ENCODE results near the gene EGFL7. TPM values are rescaled to one million over a fixed set of nuclear protein-coding genes. Genes with fewer than 3 reads are reported as not detected.

EGFL7 gene
- total RNA-seq, 1 donor from 2014 or later: 61.5 TPM

DNA sequence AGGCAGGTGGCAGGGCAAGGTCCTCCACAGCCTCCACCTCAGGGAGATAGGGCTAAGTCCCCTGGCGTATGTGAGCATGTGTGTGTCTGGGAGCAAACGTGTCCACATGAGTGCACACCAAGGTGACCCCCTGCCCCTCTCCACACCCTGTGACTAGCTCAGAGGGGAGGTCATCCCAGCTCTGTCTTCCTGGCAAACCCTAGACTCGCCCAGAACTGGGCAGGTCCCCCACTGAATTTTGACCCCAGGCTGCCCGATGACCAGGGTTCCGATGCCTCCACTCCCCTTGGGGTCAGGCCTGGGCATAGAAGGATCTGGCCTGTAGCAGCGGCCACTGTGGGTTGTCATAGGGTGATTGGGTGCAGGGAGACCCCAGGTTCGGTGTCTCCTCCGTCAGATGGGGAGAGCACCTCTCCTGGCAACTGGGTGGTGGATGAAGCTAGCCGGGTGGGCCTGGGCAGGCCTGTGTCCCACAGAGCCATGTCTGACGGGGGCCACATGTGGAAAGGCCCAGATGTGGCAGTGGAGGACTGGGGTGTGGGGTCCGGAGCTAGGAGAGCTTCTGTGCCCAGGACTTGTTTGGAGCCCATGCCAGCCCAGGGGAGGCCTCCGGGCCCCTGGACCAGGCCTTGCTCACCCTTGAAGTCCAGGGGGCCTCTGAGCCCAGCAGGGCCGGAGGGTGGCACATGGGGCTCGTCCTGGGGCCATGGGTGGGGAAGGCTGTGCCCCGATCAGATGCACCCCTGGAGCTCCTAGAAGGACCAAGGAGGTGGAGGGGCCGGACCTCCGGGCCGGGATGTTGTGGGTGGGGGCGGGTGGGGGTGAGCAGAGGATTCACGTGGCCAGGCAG, 55.9 kb downstream of the EGFL7 start:
- no peak for ATAC-seq (ENCODE audit: poor library complexity)
- intact Hi-C loops (cut with DNase I): no loop called here
- no peak for DNase-seq

DNA sequence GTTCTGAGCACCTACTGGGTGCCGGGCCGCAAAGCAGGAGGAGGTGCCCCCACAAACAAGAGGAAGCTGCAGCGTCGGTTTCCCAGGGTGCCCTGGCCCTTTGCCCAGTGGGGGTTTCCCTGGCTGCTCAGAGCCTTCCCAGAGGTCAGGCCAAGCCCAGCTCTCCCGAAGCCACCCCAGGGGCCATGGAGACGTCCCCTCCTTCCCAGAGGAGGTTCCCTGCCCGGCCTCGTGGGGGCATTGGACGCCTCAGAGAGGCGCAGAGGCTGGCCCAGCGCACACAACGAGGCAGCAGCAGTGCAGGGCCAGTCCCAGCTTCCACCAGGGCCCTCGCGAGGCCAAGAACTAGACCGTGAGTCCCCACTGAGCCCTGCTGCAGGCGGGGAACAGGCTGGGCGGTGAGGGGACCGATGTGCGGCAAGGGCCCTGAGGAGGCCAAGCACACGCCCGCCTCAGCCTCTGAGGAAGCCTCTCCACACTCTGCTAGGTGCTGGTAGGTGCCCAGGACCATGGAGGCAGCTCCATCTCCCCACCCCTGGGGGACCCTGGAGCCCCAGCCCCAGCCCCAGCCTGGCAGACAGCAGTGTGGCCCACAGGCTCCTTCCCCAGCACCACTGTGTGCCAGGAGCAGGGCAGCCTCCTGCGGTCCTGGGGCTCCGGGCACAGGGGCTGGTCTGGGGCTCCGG, 56.6 kb downstream of the EGFL7 start:
- no peak for DNase-seq
- ATAC-seq (ENCODE audit: poor library complexity): no peak
- intact Hi-C loops (cut with DNase I): no loop called here

- peak; percentile 22 for ATAC-seq (ENCODE audit: poor library complexity)
- intact Hi-C loops (cut with DNase I): no loop called here
- DNase-seq: peak; percentile 72
Measured at GRCh38 chr9:136720251-136720897, 57.7 kb downstream of the EGFL7 start.

- peak; percentile 3 for ATAC-seq (ENCODE audit: poor library complexity)
- no peak for DNase-seq
- intact Hi-C loops (cut with DNase I): no loop called here
Measured at GRCh38 chr9:136720898-136721338, 58.2 kb downstream of the EGFL7 start.

DNA sequence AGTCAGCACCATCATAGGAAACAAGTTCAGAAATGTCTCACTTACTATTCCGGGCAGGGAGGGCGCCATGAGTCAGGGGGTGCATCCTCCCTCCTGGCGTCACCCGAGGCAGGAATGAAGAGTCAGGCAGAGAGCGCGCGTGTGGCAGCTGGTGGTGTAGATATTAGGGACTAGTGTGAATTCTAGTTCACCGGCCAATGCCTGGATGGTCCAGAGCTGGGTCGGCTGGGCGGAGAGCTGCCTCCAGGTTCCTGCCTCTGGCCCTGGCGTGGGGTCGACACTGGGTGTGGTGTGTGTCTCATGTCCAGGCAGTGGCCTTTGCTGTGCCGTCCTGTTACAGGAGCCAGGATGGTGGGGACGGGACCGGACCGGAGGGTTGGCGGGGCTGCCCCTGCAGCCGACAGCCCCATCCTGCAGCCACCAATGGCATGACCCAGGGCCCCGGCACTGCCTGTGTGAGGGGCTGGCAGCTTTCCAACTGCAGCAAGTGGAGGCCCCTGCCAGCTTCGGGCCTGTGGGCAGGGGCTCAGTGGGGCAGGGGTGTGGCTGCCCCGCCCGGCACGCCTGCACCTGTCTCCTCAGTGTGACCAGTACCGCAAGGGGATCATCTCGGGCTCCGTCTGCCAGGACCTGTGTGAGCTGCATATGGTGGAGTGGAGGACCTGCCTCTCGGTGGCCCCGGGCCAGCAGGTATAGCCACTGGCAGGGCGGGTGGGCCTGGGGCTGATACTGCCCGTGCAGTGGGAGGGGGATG, 58.8 kb downstream of the EGFL7 start:
- DNase-seq (no peak), ATAC-seq (ENCODE audit: poor library complexity) (peak; percentile 6)
- intact Hi-C loops (cut with DNase I): no loop called here

Small RNA genes within 50 kb of the gene (microRNA-seq; reads per million reads assigned to microRNA genes)
- 399,799 reads per million, percentile 100 among the genes with 10 or more reads in this experiment for gene MIR126

Other genes starting within 250 kb of the EGFL7 start
- gene INPP5E, start 223.1 kb upstream of the EGFL7 start, total RNA-seq: 10.5 TPM
- gene SEC16A, start 179.9 kb upstream of the EGFL7 start, total RNA-seq: 21.4 TPM
- 16.8 TPM for gene NOTCH1, start 116.9 kb upstream of the EGFL7 start, total RNA-seq
- gene AGPAT2, start 24.5 kb downstream of the EGFL7 start, total RNA-seq: 48.6 TPM
- gene DIPK1B, start 49.7 kb downstream of the EGFL7 start, total RNA-seq: 15.1 TPM
- 7.7 TPM for gene LCN10, start 80.0 kb downstream of the EGFL7 start, total RNA-seq
- 13.0 TPM for gene LCN6, start 85.6 kb downstream of the EGFL7 start, total RNA-seq
- gene LCN8, start 95.3 kb downstream of the EGFL7 start, total RNA-seq: not detected
- gene LCN15, start 101.6 kb downstream of the EGFL7 start, total RNA-seq: not detected
- gene TMEM141, start 128.4 kb downstream of the EGFL7 start, total RNA-seq: 70.9 TPM
- gene CCDC183, start 133.4 kb downstream of the EGFL7 start, total RNA-seq: 1.5 TPM
- gene RABL6, start 145.0 kb downstream of the EGFL7 start, total RNA-seq: 68.0 TPM
- gene AJM1, start 179.6 kb downstream of the EGFL7 start, total RNA-seq: 7.3 TPM
- gene PHPT1, start 186.5 kb downstream of the EGFL7 start, total RNA-seq: 345 TPM
- 13.2 TPM for gene MAMDC4, start 189.4 kb downstream of the EGFL7 start, total RNA-seq
- 325 TPM for gene EDF1, start 203.4 kb downstream of the EGFL7 start, total RNA-seq
- 9.1 TPM for gene TRAF2, start 223.6 kb downstream of the EGFL7 start, total RNA-seq

All from Right ventricle myocardium superior (tissue), 1 donor.